ENCODE results near the gene EBF3.
"Not testable (repeated sequence)": the region's sequence is repeated elsewhere in the genome, so short reads cannot be mapped to it uniquely, and the experiment has no call there.

The EBF3 gene

DNA sequence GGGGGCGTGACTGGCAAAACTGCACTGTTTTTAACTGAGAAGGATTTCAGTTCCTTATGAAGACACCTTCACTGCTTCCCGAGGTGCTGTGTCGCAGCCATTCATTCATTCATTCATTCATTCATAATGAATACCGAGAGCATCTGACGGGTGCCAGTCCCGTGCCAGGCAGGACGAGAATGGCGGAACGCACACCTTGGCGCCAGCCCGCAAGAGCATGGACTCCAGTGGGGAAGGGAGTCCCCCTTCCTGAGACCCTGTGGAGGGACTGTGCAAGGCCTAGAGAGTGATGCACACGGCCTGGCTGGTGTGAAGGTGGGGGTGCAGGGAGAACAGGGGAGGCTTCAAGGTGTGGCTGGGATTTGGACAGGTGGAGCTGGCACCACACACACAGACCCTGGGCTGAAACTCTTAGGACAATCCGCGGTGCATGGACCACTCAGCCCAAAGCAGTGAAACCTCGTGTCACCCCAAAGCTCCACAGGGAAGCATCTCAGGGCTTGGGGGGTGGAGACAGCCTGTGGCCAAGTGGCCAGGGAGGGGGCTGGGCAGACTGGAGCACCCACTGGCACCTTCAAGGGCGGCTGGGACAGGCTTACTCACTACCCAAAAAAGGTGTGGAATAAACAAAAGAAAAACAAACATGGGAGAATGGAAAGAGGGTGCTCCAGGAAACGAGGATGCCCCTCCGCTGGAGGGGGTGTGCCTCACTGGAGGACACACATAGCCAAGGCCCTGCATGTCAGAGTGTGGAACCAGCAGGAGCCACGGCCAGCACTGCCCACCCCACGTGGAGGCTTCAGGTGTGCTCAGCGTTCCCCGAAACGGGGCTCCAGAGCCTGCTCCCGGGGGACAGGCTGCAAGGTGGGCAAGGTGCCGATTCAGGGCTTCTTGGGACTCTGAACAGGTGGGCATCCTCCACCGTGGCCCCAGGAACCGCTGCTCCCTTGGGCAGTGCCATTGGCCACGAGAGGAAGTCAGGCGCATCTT is 37.7 kb downstream of the EBF3 start:
- DNase-seq = no peak

- DNase-seq = no peak
Measured at GRCh38 chr10:129924375-129925085, 39.5 kb downstream of the EBF3 start.

DNA sequence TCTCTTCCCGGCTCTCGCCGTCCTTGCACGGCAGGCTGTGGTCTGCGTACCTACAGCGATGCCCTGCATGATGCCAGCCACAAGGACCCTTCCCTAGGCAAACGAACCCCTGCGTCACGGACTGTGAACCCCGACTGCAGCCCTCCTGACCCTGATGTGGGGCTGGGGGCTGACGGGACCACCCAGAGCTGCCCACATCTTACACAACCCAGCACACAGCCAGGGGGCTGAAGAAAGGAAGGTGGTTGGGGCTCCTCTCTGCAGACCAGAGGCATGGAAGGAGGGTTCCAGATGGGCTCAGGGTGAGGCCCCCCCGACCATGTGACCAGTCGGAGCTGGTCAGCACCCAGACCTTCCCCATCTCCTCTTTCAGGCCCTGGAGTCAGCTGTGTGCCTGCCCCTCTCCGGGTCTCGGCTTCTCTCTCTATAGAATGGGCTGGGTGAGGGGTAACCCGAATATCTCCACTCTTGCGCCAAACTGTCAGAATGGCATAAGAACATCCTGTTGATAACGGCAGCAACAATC is 41.4 kb downstream of the EBF3 start:
- no peak for DNase-seq

DNA sequence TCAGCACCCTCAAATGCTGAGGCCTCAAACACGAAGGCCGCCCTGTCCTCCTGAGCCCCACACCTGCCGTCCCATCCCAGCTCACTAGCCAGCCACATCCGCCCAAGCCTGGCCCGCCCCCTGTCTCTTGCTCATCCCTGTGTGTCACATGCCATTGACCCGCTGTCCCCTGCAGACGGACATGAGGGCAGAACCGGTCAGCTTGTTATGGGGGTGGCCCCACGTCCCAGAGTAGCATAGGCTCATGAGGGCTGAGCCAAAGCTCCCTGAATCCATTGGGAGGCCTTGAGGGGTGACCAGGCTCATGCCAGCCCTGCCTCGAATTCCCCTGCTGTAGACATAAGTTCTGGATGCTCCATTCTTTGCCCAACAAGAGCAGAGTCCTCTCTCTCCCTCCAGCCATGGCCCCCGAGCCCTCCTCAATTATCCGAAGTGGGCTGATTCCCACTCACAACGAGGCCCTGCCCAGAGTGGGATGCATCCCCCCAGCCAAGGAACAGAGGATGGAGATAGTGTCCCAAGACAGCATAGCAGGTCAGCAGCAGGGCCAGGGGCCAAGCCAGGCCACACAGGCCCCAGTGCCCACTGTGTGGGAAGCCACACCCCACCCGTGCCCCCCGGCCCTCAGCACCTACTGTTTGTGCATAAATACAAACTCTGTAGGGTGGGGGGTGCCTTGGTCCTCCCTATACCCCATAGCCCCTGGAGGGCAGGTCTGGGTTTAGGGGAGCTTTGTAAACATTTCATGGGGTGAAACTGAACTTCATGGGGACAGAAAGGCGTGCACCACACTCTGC is 42.1 kb downstream of the EBF3 start:
- no peak for DNase-seq

- DNase-seq = no peak
Measured at GRCh38 chr10:129921065-129921670, 42.9 kb downstream of the EBF3 start.

- DNase-seq = not testable (repeated sequence)
Measured at GRCh38 chr10:129920187-129920586, 43.9 kb downstream of the EBF3 start.

DNA sequence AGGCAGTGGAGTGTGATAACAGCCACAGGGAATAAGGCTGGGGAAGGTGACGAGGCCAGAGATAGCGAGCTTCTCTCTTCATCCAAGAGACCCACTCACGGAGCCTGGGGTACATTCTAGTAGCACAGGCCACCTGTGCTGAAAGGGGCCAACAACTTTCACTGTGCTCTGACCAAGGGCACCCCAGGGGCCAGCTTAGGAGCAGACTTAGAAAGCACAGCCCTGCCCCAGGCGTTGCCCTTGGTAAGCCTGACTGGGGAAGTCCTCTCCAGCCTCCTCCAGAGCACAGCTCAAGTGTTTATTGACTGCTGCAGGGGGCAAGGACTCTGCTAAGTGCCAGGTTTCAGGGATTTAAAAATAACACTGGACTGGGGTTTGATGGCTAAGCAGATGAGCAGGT is 44.7 kb downstream of the EBF3 start:
- DNase-seq = no peak

GRCh38 chr10:129918836-129919235 is 45.2 kb downstream of the EBF3 start:
- DNase-seq = no peak

DNA sequence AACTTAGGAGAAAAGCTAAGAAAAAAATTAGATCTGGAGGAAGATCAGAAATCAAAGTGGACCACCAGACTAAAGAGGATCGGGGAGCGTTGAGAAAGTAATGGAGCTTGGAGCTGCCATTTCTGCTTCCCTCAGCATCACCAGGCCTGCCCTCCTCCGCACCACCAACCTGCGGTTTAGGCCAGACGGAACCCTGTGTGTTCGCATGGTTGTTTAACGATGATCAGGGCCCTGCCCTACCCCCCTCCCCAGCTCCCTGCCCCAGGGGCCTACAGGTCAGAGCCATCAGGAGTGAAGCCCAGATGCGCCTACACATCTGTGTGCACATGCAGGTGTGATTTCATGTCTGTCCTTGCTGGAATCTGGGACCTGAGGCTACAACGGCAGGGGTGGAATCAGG is 45.7 kb downstream of the EBF3 start:
- DNase-seq = no peak

DNA sequence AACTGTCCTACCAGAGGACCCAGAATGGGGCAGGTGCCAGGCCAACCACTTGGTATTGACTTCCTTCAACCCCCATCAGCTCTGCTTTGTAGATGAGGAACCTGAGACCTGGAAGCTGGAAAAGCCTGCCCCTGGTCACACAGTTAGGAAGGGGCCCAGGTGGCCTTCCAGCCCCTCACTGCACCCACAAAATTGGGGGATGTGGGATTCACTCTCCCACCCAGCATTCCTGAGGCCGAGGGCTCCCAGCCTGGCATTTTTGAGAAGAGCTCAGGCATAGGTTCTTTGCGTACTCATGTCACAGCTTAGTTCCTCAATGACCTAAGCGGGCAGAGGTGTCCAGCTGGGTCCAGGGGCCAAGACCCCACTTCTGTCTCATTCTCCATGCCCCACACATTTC is 46.1 kb downstream of the EBF3 start:
- no peak for DNase-seq

- no peak for DNase-seq
Measured at GRCh38 chr10:129916506-129916995, 47.5 kb downstream of the EBF3 start.

- no peak for DNase-seq
Measured at GRCh38 chr10:129915526-129916378, 48.3 kb downstream of the EBF3 start.

- no peak for DNase-seq
Measured at GRCh38 chr10:129914960-129915359, 49.1 kb downstream of the EBF3 start.

- no peak for DNase-seq
Measured at GRCh38 chr10:129914153-129914855, 49.8 kb downstream of the EBF3 start.

- DNase-seq = no peak
Measured at GRCh38 chr10:129912986-129913695, 50.9 kb downstream of the EBF3 start.

- DNase-seq = no peak
Measured at GRCh38 chr10:129912166-129912917, 51.7 kb downstream of the EBF3 start.

DNA sequence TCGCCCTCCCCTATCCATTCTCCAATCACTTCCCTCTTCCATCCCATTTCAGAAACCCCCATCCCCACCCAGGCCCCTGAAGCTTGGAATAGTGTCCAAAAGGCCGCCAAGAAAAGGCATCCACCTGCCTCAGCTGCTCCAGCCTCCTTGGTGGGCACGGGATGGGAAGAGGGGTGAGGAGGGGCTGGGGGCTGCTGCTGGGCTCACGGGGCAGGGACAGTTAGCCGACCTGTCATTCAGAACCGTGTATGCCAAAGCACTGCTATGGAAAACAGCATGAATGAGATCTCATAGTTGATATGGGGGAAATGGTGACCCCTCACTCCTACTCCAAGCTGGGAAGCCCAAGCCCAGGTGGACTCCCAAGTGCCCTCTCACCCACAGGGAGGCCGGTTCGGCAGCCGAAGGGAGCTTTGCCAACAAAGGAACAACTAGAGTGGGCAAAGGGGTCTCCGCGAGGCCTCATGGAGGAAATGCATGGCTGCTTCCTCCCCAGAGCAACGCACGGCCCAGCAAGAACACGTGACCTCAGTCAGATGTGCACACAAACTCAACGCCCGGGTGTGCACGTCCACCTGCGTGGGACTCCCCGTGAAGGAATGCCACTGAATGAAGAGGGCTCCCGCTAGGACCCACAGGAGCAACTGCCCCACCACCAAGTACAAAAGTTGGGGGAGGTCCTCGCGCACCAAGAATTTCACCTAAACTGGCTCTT is 52.5 kb downstream of the EBF3 start:
- no peak for DNase-seq

DNA sequence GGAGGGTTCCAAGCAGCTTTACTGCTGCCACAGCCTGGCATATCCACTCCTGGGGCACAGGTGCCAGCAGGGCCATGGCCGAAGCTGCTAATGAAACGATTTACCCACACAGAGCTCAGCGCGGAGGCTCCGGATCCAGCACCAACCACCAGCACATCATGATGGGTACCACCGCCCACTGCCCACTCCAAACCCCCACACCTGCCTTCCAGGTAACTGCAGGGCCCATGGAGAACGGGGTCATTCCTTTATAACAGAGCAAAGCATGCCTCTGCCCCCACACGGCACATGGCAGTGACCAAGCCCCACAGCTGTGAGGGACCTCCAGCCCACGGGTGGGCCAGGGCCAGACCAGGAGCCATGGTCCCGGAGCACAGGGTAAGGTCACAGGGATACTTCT is 53.2 kb downstream of the EBF3 start:
- DNase-seq = no peak

All from activated CD4-positive, alpha-beta T cell treated with anti-CD3 and anti-CD28 coated beads, Interleukin-2, Interleukin-6, amounts not matched to agents 100 ng/mL and 50 ng/mL, durations not matched to agents 16 hours and 8 hours (primary cell).